ENCODE measurements around the gene ANGPT4.

Gene ANGPT4

GRCh38 chr20:822651-823573, 93.2 kb downstream of the ANGPT4 start:
- no peak for DNase-seq

GRCh38 chr20:821731-822065, 94.4 kb downstream of the ANGPT4 start:
- DNase-seq: no peak

GRCh38 chr20:821046-821730, 94.9 kb downstream of the ANGPT4 start:
- DNase-seq: no peak

GRCh38 chr20:820323-820953, 95.7 kb downstream of the ANGPT4 start:
- DNase-seq: no peak
